CD4-positive, alpha-beta T cell (primary cell): Measurements from ENCODE around the gene PADI4. TPM values are rescaled to one million over a fixed set of nuclear protein-coding genes. Genes with fewer than 3 reads are reported as not detected.

Source experiments
- ATAC-seq: fragments of 200-7000 bp; cut with Tn5 transposase; one replicate; pipeline ENCODE4 v1.10.0; 2022; ENCODE audit warnings: mild to moderate bottlenecking; ENCODE audit not compliant: poor library complexity
- CTCF ChIA-PET: fragments of 350-600 bp; sonication (Branson Sonifier 250); formaldehyde crosslinking; loops from one replicate; lab custom pipeline; 2021; ENCODE audit warnings: antibody characterized with exemption, inconsistent platforms; lab: Charles Lee
- POLR2A ChIA-PET: fragments of 350-600 bp; sonication (Branson Sonifier 250); formaldehyde crosslinking; loops from one replicate; lab custom pipeline; 2021; ENCODE audit warnings: antibody characterized with exemption, inconsistent platforms; lab: Charles Lee
- DNase-seq, 14 experiments: peaks; one replicate each; pipeline ENCODE4 v3.0.0-alpha.2; 2013 to 2020; ENCODE audit warnings: mixed read lengths in 2 of 14
- H3K27ac ChIP-seq, 2 donors: one replicate each; pipeline versions ENCODE4 v1.5.1 to v1.7.0; 2013; ENCODE audit warnings: low read length in 2 of 2, low read depth in 1 of 2, mild to moderate bottlenecking in 1 of 2
- H3K27me3 ChIP-seq, 2 experiments: 1 replicate in 1 of 2; 2 replicates in 1 of 2; pipeline versions ENCODE4 v1.6.1 to v1.7.0; 2013; ENCODE audit warnings: low read length in 2 of 2, control low read depth in 1 of 2, mild to moderate bottlenecking in 1 of 2, moderate library complexity in 1 of 2; ENCODE audit not compliant: insufficient read depth in 2 of 2, control insufficient read depth in 1 of 2
- H3K36me3 ChIP-seq: one replicate; pipeline ENCODE4 v1.6.1; 2013; ENCODE audit warnings: low read length, control low read depth; ENCODE audit not compliant: insufficient read depth
- H3K4me1 ChIP-seq: one replicate; pipeline ENCODE4 v1.6.1; 2013; ENCODE audit warnings: low read length, control low read depth; ENCODE audit not compliant: insufficient read depth
- H3K4me3 ChIP-seq: one replicate; pipeline ENCODE4 v1.5.1; 2013; ENCODE audit warnings: mild to moderate bottlenecking, low read length, moderate library complexity
- H3K9me3 ChIP-seq, 2 experiments: 1 replicate in 1 of 2; 2 replicates in 1 of 2; pipeline versions ENCODE4 v1.6.1 to v1.7.0; 2013; ENCODE audit warnings: low read length in 2 of 2, mild to moderate bottlenecking in 2 of 2, control low read depth in 1 of 2, moderate library complexity in 1 of 2; ENCODE audit not compliant: control insufficient read depth in 1 of 2, insufficient read depth in 1 of 2
- H3K27ac Mint-ChIP-seq: one replicate; pipeline ENCODE4 v1.8.0; 2020; ENCODE audit warnings: mixed read lengths
- H3K27me3 Mint-ChIP-seq: one replicate; pipeline ENCODE4 v1.8.0; 2021; ENCODE audit warnings: mixed read lengths
- H3K36me3 Mint-ChIP-seq: one replicate; pipeline ENCODE4 v1.8.0; 2021; ENCODE audit warnings: low read depth, mixed read lengths
- H3K4me1 Mint-ChIP-seq: one replicate; pipeline ENCODE4 v1.8.0; 2021; ENCODE audit warnings: low read depth, mixed read lengths
- H3K4me3 Mint-ChIP-seq: one replicate; pipeline ENCODE4 v1.8.0; 2020; ENCODE audit warnings: mild to moderate bottlenecking, mixed read lengths
- H3K9me3 Mint-ChIP-seq: one replicate; pipeline ENCODE4 v1.8.0; 2020; ENCODE audit warnings: mixed read lengths
- CTCF ChIP-seq: fragments of 200-600 bp; IDR thresholded peaks from one replicate; pipeline ENCODE4 v1.8.0; 2022; ENCODE audit warnings: antibody characterized with exemption, mild to moderate bottlenecking
- intact Hi-C, 2 experiments: fragments of 100-400 bp; cut with DNase I in 1 of 2; cut with micrococcal nuclease in 1 of 2; formaldehyde crosslinking; loops; one replicate each; pipeline versions ENCODE4 v1.15.1 to v1.9.0; 2023 to 2025; cut with DNase I, micrococcal nuclease
- total RNA-seq, 174 experiments: library from RNA in 2 of 174; stranded (reverse) in 2 of 174; gene quantifications; one replicate each; pipeline ENCODE4 v1.2.3 and lab custom pipeline; 2021 to 2026

The PADI4 gene
- total RNA-seq, 2 experiments from 2014 or later, result 0.41 to 0.75 TPM

- Mint-ChIP-seq H3K36me3 (no peaks in the 10 kb centered on the region), H3K4me3 (no peak overlapping the region), H3K27me3 (peaks cover 10% of the 10 kb centered on the region), H3K9me3 (no peaks in the 10 kb centered on the region), H3K27ac (no peak overlapping the region), H3K4me1 (peaks cover 1% of the 10 kb centered on the region)
- POLR2A ChIA-PET, result interaction anchor here (0.6 kb wide), 1 partner anchor 23 kb away, joined by 3 read pairs; no protein-coding TSS in a partner anchor
- ATAC-seq, result no peak
- no peak for TF ChIP-seq CTCF
- Histone ChIP-seq H3K4me3 (no peak overlapping the region), H3K27ac (no peak overlapping the region), H3K9me3 (no peaks in the 10 kb centered on the region), H3K27me3 (peaks cover 0 to 3% of the 10 kb centered on the region in 2 experiments), H3K4me1 (peaks cover under 1% of the 10 kb centered on the region), H3K36me3 (no peaks in the 10 kb centered on the region)
- DNase-seq, result no peak
- CTCF ChIA-PET, result no interaction called here
- intact Hi-C loops, result no loop called here
Measured at GRCh38 chr1:17361687-17362086, 53.7 kb downstream of the PADI4 start.

- no peak for TF ChIP-seq CTCF
- POLR2A ChIA-PET, result no interaction called here
- Histone ChIP-seq H3K27ac (no peak overlapping the region), H3K36me3 (no peaks in the 10 kb centered on the region), H3K9me3 (no peaks in the 10 kb centered on the region), H3K4me1 (no peaks in the 10 kb centered on the region), H3K4me3 (no peak overlapping the region), H3K27me3 (peaks cover 0 to 3% of the 10 kb centered on the region in 2 experiments)
- CTCF ChIA-PET, result no interaction called here
- no peaks in the 10 kb centered on the region for H3K36me3 Mint-ChIP-seq
- DNase-seq, result no peak
- no peak overlapping the region for H3K27ac Mint-ChIP-seq
- ATAC-seq, result no peak
- no peaks in the 10 kb centered on the region for H3K4me1 Mint-ChIP-seq
- no peak overlapping the region for H3K4me3 Mint-ChIP-seq
- intact Hi-C loops, result no loop called here
- peaks cover 10% of the 10 kb centered on the region for H3K27me3 Mint-ChIP-seq
- no peaks in the 10 kb centered on the region for H3K9me3 Mint-ChIP-seq
Measured at GRCh38 chr1:17363351-17363750, 55.4 kb downstream of the PADI4 start.

- Mint-ChIP-seq H3K9me3 (no peaks in the 10 kb centered on the region), H3K4me3 (no peak overlapping the region), H3K36me3 (no peaks in the 10 kb centered on the region), H3K4me1 (no peaks in the 10 kb centered on the region), H3K27ac (no peak overlapping the region), H3K27me3 (peaks cover 10% of the 10 kb centered on the region)
- peaks cover 0 to 3% of the 10 kb centered on the region in 2 experiments for H3K27me3 ChIP-seq
- H3K4me3 ChIP-seq, result no peak overlapping the region
- CTCF ChIA-PET, result no interaction called here
- DNase-seq (no peak), ATAC-seq (no peak)
- H3K27ac ChIP-seq, result no peak overlapping the region
- no peaks in the 10 kb centered on the region for H3K36me3 ChIP-seq
- intact Hi-C loops, result no loop called here
- no peaks in the 10 kb centered on the region for H3K4me1 ChIP-seq
- TF ChIP-seq CTCF, result no peak
- POLR2A ChIA-PET, result no interaction called here
- H3K9me3 ChIP-seq, result no peaks in the 10 kb centered on the region
Measured at GRCh38 chr1:17363771-17364170, 55.8 kb downstream of the PADI4 start.
